ENCODE measurements around the gene ANKRD23. TPM values are rescaled to one million over a fixed set of nuclear protein-coding genes. Genes with fewer than 3 reads are reported as not detected.

The ANKRD23 gene
- total and polyA plus RNA-seq, 2 of the 4 experiments (the other 2 are of a cell fraction): 0.54 to 1.5 TPM

DNA sequence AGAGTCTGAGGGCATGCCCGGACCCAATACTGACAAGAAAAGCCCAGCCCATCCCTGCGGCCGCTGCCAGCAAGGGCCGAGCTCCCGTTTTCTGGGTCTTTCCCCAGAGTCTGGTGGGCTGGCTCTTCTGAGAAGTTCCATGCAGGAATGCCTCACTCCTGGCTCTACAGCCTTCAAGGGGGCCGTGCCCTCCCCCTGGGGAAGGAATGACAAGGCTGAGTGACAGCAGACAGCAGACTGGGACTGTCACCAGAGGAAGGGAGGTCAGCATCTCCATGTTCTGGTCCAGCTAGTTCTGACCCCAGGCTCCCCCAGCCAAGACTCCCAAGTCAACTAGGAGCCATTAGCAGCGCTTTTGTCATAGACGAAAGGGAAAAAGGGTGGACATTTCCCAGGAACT lies 39.1 kb upstream of the ANKRD23 start:
- no peak overlapping the region for H2BK15ac ChIP-seq (ENCODE audit: low read depth, low read length)
- no peak overlapping the region for H3K18ac ChIP-seq (ENCODE audit: low read depth, low read length)
- H3K23ac ChIP-seq (ENCODE audit: low read depth, low read length): no peak overlapping the region
- no peak overlapping the region for H3K9ac ChIP-seq (ENCODE audit: low read depth, low read length)
- no peak overlapping the region for H3K4me2 ChIP-seq (ENCODE audit: low read depth, low read length)
- BruUV-seq (replicated peaks): no TSS peak
- H4K20me1 ChIP-seq (ENCODE audit: insufficient read depth, low read length): no peaks in the 10 kb centered on the region
- no peak overlapping the region for H2AK9ac ChIP-seq (replicated peaks; ENCODE audit: low read depth, low read length, poor library complexity)
- no peak overlapping the region for H3K56ac ChIP-seq (ENCODE audit: extremely low read depth, insufficient read depth, low read length)
- no peak for DNase-seq
- no peak overlapping the region for H2BK120ac ChIP-seq (ENCODE audit: low read depth, low read length)
- no peak overlapping the region for H2AK5ac ChIP-seq (ENCODE audit: low read depth, low read length)
- POLR2A ChIA-PET (ENCODE audit: unreplicated experiment): no interaction called here
- no peak overlapping the region for H3K14ac ChIP-seq (replicated peaks; ENCODE audit: low read depth, low read length)
- H2BK20ac ChIP-seq (ENCODE audit: low read depth, low read length): no peak overlapping the region
- in situ Hi-C loops (cut with MboI; ENCODE audit: low sequenced_read_pairs) (no loop called here), dilution Hi-C loops (cut with HindIII; ENCODE audit: low sequenced_read_pairs, unreplicated experiment) (no loop called here), intact Hi-C loops (cut with micrococcal nuclease) (no loop called here)
- 88% methylated on average over 5 of the region's 8 CpGs; no CpG with 5 or more reads in 1 of the 2 experiments for WGBS, 2 experiments (ENCODE audit: extremely low coverage in 2 of 2, insufficient read length in 1 of 2)
- H3K79me1 ChIP-seq (ENCODE audit: low read depth in 1 of 2, low read length in 2 of 2): no peaks in the 10 kb centered on the region
- peaks cover 17% of the 10 kb centered on the region; the same call in 1 of the 2 replicates for H3K27me3 ChIP-seq (ENCODE audit: control insufficient read depth, insufficient read depth, low read length)
- H3K4me1 ChIP-seq (ENCODE audit: control insufficient read depth, insufficient read depth, low read length): peaks cover 2% of the 10 kb centered on the region; the same call in 1 of the 2 replicates
- no peak overlapping the region for H3K4me3 ChIP-seq (ENCODE audit: insufficient read depth, low read depth, low read length)
- no peak overlapping the region for H3K27ac ChIP-seq (ENCODE audit: insufficient read depth, low read length)
- no peak overlapping the region for H4K91ac ChIP-seq (ENCODE audit: insufficient read depth, low read depth, low read length)
- TF ChIP-seq, protein P1, sequence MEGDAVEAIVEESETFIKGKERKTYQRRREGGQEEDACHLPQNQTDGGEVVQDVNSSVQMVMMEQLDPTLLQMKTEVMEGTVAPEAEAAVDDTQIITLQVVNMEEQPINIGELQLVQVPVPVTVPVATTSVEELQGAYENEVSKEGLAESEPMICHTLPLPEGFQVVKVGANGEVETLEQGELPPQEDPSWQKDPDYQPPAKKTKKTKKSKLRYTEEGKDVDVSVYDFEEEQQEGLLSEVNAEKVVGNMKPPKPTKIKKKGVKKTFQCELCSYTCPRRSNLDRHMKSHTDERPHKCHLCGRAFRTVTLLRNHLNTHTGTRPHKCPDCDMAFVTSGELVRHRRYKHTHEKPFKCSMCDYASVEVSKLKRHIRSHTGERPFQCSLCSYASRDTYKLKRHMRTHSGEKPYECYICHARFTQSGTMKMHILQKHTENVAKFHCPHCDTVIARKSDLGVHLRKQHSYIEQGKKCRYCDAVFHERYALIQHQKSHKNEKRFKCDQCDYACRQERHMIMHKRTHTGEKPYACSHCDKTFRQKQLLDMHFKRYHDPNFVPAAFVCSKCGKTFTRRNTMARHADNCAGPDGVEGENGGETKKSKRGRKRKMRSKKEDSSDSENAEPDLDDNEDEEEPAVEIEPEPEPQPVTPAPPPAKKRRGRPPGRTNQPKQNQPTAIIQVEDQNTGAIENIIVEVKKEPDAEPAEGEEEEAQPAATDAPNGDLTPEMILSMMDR (conservative IDR thresholded peaks at IDR 0.05; ENCODE audit: low read depth, low read length): no peak
- TF ChIP-seq, protein P2, sequence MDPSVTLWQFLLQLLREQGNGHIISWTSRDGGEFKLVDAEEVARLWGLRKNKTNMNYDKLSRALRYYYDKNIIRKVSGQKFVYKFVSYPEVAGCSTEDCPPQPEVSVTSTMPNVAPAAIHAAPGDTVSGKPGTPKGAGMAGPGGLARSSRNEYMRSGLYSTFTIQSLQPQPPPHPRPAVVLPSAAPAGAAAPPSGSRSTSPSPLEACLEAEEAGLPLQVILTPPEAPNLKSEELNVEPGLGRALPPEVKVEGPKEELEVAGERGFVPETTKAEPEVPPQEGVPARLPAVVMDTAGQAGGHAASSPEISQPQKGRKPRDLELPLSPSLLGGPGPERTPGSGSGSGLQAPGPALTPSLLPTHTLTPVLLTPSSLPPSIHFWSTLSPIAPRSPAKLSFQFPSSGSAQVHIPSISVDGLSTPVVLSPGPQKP (IDR thresholded peaks at IDR 0.05; ENCODE audit: borderline replicate concordance, low read depth, low read length): no peak
- no peak for TF ChIP-seq MXI1 (IDR thresholded peaks at IDR 0.05; ENCODE audit: borderline replicate concordance, low read depth, low read length)
- no peak for TF ChIP-seq CHD1 (IDR thresholded peaks at IDR 0.05; ENCODE audit: low read depth, low read length)
- TF ChIP-seq RFX5 (IDR thresholded peaks at IDR 0.05; ENCODE audit: low read depth, low read length): no peak
- no peak for TF ChIP-seq FOS (IDR thresholded peaks at IDR 0.05; ENCODE audit: low read depth, low read length)
- TF ChIP-seq, protein P3, sequence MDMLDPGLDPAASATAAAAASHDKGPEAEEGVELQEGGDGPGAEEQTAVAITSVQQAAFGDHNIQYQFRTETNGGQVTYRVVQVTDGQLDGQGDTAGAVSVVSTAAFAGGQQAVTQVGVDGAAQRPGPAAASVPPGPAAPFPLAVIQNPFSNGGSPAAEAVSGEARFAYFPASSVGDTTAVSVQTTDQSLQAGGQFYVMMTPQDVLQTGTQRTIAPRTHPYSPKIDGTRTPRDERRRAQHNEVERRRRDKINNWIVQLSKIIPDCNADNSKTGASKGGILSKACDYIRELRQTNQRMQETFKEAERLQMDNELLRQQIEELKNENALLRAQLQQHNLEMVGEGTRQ (IDR thresholded peaks at IDR 0.05; ENCODE audit: low read depth, low read length): no peak
- TF ChIP-seq MAZ (IDR thresholded peaks at IDR 0.05; ENCODE audit: borderline replicate concordance, low read depth, low read length): no peak
- TF ChIP-seq RCOR1 (IDR thresholded peaks at IDR 0.05; ENCODE audit: insufficient replicate concordance, low read length): no peak
- no peak for TF ChIP-seq RAD21 (IDR thresholded peaks at IDR 0.05; ENCODE audit: low read length)
- no peak for TF ChIP-seq SMC3 (IDR thresholded peaks at IDR 0.05; ENCODE audit: low read depth, low read length)
- no peak for TF ChIP-seq MAFK (IDR thresholded peaks at IDR 0.05; ENCODE audit: low read depth, low read length)
- TF ChIP-seq CEBPB (IDR thresholded peaks at IDR 0.05; ENCODE audit: low read depth, low read length): no peak
- TF ChIP-seq POLR2A (IDR thresholded peaks at IDR 0.05; ENCODE audit: low read depth, low read length): no peak
- no peak for TF ChIP-seq NFE2L2 (IDR thresholded peaks at IDR 0.05; ENCODE audit: low read depth, low read length)
- H3K36me3 ChIP-seq (ENCODE audit: control insufficient read depth, insufficient read depth, low read length): no peaks in the 10 kb centered on the region
- H2BK5ac ChIP-seq (ENCODE audit: low read depth, low read length, poor library complexity, severe bottlenecking): no peak overlapping the region
- no peaks in the 10 kb centered on the region for H3K9me1 ChIP-seq (ENCODE audit: insufficient read depth, low read length)
- H3K4ac ChIP-seq (ENCODE audit: low read depth, low read length): no peak overlapping the region
- no peak for ATAC-seq (ENCODE audit: low read depth)
- no peak overlapping the region for H2AFZ ChIP-seq (replicated peaks; ENCODE audit: low read length, poor library complexity)
- H3K9me3 ChIP-seq (ENCODE audit: control insufficient read depth, insufficient read depth, low read length): no peaks in the 10 kb centered on the region
- H4K8ac ChIP-seq (ENCODE audit: low read depth in 2 of 2, low read length in 2 of 2): no peak overlapping the region
- H4K5ac ChIP-seq (ENCODE audit: low read depth, low read length): no peak overlapping the region
- CTCF ChIA-PET: interaction anchor here (0.6 kb wide), 1 partner anchor 1925 kb away, joined by 4 read pairs; no protein-coding TSS in a partner anchor

All from IMR-90 (cell line).